LNCaP clone FGC (cell line): ENCODE results near the gene SALL4.

Experiments
- DNase-seq: peaks from one replicate; pipeline ENCODE4 v3.0.0-alpha.2; 2011; ENCODE audit warnings: low read depth
- H3K4me3 ChIP-seq: 2 replicates; pipeline ENCODE4 v1.5.1; 2011; ENCODE audit warnings: mild to moderate bottlenecking, low read depth, low read length, control low read depth
- TF ChIP-seq, protein P1 (sequence below): IDR thresholded peaks from 2 replicates; pipeline ENCODE4 v1.5.1; 2012; ENCODE audit warnings: mild to moderate bottlenecking; ENCODE audit not compliant: control insufficient read depth, insufficient read depth; ENCODE audit errors: extremely low read depth

Gene SALL4

DNA sequence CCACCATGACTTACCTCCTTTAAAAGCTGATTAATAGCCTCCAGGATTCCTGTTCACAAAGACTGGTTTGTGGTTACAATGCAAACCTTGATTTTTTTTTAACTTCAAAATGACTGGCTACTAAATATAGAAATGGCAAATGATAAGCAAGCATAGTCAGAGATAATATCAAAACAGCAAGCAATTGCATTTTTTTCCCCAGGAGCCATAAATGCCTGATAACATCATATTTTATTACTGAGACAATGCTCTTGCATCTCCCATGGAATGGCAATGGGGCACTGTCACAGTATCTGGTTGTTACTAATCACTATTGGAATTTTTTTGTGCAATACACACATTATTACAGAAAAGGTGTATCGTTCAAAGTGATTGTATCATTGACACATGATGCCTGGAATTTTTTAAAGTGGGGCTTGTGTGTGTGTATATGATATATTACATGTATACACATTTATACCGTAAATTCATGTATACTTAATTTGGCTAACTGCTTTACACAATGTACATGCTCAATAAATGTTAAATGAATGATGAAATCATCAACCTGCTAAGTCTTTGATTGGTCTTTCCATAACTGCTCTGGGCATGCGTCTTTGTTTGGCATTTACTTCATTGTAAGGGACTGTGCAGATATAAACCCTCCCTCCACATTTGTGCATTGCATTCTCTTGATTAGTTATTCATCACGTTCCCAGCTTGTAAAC is 980 bp upstream of the SALL4 start:
- TF ChIP-seq, protein P1, sequence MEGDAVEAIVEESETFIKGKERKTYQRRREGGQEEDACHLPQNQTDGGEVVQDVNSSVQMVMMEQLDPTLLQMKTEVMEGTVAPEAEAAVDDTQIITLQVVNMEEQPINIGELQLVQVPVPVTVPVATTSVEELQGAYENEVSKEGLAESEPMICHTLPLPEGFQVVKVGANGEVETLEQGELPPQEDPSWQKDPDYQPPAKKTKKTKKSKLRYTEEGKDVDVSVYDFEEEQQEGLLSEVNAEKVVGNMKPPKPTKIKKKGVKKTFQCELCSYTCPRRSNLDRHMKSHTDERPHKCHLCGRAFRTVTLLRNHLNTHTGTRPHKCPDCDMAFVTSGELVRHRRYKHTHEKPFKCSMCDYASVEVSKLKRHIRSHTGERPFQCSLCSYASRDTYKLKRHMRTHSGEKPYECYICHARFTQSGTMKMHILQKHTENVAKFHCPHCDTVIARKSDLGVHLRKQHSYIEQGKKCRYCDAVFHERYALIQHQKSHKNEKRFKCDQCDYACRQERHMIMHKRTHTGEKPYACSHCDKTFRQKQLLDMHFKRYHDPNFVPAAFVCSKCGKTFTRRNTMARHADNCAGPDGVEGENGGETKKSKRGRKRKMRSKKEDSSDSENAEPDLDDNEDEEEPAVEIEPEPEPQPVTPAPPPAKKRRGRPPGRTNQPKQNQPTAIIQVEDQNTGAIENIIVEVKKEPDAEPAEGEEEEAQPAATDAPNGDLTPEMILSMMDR = no peak
- no peak overlapping the region for H3K4me3 ChIP-seq
- DNase-seq = no peak

DNA sequence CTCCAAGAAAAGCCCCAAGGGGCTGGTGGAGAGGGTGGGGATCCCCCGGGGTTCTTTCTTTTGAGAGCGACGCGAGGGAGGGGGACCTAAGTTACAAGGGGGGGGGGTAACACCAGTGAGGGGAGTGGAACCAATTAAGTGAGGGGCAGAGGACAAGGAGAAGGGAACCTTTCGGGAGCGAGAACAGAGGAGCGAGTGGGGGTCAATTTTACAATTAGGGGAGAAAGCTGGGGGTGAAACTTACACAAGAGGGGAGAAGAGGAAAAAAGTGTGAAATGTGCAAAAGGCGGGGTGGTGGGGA is 548 bp downstream of the SALL4 start:
- no peak for DNase-seq
- TF ChIP-seq, protein P1 = no peak
- no peak overlapping the region for H3K4me3 ChIP-seq

DNA sequence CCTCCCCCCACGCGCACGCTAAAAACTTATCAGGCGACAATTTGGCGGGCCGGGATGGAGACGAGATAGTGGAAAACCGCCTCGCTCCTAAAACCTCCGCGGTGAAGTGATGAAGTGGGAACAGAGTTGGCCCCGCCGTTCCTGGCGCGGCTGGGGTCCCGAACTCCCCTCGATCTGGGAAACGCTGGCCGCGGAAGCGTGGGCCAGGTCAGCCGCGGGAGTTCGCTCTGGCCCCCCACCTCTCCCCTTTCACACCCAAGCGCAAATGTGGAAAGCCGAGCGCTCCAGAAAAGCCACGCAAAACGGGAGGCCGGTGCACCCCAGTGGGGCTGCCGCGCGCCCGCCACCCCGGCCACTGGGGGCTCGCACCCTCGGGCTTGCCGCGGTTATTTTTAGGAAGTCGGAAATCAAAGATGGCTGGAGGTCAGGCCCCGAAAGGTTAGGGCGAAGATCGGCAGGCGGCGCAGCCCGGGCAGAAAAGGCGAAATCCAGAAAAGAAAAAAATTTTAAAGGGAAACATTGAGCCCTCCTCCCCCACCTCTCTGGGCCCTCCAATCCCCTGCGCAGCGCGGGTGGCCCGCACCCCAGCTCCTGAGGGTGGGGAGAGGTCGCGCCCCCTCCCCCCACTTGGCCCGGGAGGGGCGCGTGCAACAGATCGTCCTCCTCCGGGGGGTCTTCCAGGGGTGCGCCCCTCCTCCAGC is 1.0 kb downstream of the SALL4 start:
- H3K4me3 ChIP-seq = no peak overlapping the region
- no peak for DNase-seq

DNA sequence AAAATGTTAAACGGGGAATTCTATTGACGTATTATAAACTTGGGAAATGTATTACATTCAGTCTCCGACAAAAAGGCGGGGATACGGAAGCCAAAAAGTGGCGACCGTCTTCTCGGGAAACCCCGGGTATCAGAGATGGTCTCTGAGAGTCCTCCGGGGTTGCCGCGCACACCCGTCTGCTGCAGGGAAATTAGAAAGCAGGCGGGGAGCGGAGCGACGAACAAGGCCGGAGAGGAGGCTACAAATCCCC is 1.5 kb downstream of the SALL4 start:
- no peak for DNase-seq
- TF ChIP-seq, protein P1 = no peak
- H3K4me3 ChIP-seq = no peak overlapping the region

More for the DNA sequence above, 1.0 kb downstream of the SALL4 start:
- TF ChIP-seq, protein P1 = no peak

DNA sequence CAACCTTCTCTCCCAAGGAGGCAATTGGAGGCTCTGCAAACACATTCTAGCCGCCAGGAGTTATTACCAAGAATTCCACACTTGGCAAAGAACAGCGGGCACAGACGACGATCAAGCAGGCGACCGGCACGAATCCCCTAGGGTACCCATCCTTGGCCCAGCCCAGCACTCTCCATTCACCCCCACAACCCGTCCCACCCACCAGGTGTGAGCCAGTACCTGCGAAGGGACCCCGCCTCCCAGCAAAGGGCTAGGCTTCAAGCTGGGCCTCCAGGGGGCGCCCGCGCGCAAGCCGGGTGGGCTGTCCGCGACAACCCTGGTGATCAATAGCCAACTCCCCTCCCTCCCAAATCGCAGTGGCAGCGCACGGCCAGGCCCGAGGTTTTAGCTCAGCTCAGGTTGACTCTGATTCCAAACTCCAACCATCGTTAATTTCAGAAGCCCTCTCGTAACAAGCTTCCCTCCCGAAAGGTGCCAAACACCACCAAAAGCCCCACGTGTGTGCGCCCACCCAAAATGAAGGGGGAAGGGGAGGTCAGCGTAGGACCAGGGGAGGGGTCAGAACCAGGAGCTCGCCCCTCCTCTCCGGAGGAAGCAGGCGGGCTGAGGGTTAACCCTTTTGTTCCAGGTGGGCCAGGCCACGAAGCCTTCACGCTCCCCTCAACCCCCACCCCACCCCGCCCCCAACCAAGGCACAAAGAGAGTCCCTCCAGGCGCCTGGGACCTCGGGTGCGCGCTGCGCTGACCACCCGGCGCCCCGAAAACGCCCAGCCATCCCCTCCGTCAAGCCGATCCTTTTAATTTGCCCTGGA is 2.1 kb downstream of the SALL4 start:
- TF ChIP-seq, protein P1 = peak; percentile 83
- no peak for DNase-seq
- peak overlapping the region; percentile 22 for H3K4me3 ChIP-seq

DNA sequence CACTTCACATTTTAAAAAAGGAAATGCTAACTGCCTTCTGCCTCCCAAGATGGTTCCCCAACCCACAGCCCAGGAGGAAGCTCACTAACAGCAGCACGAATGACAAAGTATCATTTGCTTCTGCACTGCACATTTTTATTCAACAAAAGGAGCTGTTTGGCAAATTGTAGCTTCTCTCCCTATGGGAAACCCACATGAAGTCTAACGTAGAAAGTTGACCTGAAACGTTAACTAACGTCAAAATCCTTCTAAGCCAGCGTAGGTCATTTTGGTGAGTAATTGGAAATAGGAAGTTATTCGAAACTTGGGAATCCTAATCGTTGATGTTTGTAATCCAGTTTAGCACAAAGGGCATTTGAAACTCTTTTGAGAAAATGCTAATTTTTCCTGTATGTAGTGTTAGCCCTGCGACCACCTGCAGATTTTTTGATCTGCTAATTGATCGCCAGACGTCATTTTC is 2.9 kb downstream of the SALL4 start:
- no peak for DNase-seq
- H3K4me3 ChIP-seq = no peak overlapping the region
- TF ChIP-seq, protein P1 = no peak
